Measurements from ENCODE around the gene ZG16B. TPM values are rescaled to one million over a fixed set of nuclear protein-coding genes. Genes with fewer than 3 reads are reported as not detected.

ZG16B gene
- total and polyA plus RNA-seq, 9 donors = 0.28 to 1.8 (median 0.45) TPM; not detected in 3

- no peak for TF ChIP-seq EP300 (IDR thresholded peaks at IDR 0.05)
- TF ChIP-seq CTCF (IDR thresholded peaks at IDR 0.05) = no peak
- TF ChIP-seq POLR2A (IDR thresholded peaks at IDR 0.05) = no peak
- H3K36me3 ChIP-seq = no peaks in the 10 kb centered on the region
- no peak overlapping the region for H3K27ac ChIP-seq
- H3K9me3 ChIP-seq = peaks cover 0 to 5% of the 10 kb centered on the region in 2 donors
- H3K27me3 ChIP-seq = no peaks in the 10 kb centered on the region
- DNase-seq = no peak
- intact Hi-C loops (cut with DNase I) = no loop called here
- H3K4me1 ChIP-seq (ENCODE audit: insufficient read depth) = no peaks in the 10 kb centered on the region
- H3K4me3 ChIP-seq = no peak overlapping the region
- WGBS, 3 donors = 74 to 87% (median 80%) methylated on average over 7 of the region's 7 CpGs
Measured at GRCh38 chr16:2808181-2808580, 21.9 kb upstream of the ZG16B start.

DNA sequence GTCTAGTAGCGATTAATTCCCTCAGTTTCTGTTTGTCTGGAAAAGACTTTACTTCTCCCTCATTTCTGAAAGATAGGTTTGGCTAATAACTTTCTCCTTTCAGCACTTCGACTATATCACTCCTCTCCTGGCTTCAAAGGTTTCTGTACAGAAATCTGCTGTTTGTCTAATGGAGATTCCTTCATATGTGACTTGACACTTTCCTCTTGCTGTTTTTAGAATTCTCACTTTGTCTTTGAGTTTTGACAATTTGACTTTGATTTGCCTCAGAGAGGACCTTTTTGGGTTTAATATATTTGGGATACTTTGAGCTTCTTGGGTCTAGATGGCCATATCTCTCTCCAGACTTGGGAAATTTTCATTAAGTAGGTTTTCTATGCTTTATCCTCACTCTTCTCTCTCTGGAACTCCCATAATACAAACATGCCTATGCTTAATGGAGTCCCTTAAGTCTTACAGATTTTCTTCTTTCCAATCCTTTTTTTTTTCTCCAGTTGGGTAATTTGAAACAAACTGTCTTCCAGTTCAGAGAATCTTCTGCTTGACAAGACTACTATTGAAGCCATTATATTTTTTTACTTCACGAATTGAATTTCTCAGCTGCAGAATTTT is 20.8 kb upstream of the ZG16B start:
- Histone ChIP-seq H3K27me3 (no peaks in the 10 kb centered on the region), H3K36me3 (no peaks in the 10 kb centered on the region), H3K4me1 (ENCODE audit: insufficient read depth) (no peaks in the 10 kb centered on the region), H3K27ac (no peak overlapping the region), H3K4me3 (no peak overlapping the region), H3K9me3 (peaks cover 0 to 2% of the 10 kb centered on the region in 2 donors)
- intact Hi-C loops (cut with DNase I) = no loop called here
- WGBS, 3 donors = 66 to 76% (median 71%) methylated on average over 3 of the region's 3 CpGs
- DNase-seq = no peak
- no peak for TF ChIP-seq EP300 (IDR thresholded peaks at IDR 0.05)
- no peak for TF ChIP-seq POLR2A (IDR thresholded peaks at IDR 0.05)
- TF ChIP-seq CTCF (IDR thresholded peaks at IDR 0.05) = no peak

- intact Hi-C loops (cut with DNase I) = no loop called here
- no peaks in the 10 kb centered on the region for H3K36me3 ChIP-seq
- H3K27me3 ChIP-seq = no peaks in the 10 kb centered on the region
- DNase-seq = peak in 1 of 5 donors; percentile 1
- no peak overlapping the region for H3K27ac ChIP-seq
- no peak for TF ChIP-seq POLR2A (IDR thresholded peaks at IDR 0.05)
- no peak for TF ChIP-seq EP300 (IDR thresholded peaks at IDR 0.05)
- TF ChIP-seq CTCF (IDR thresholded peaks at IDR 0.05) = no peak
- H3K4me1 ChIP-seq (ENCODE audit: insufficient read depth) = no peaks in the 10 kb centered on the region
- 75 to 86% (median 83%) methylated on average over 6 of the region's 6 CpGs for WGBS, 3 donors
- H3K9me3 ChIP-seq = no peaks in the 10 kb centered on the region
- no peak overlapping the region for H3K4me3 ChIP-seq
Measured at GRCh38 chr16:2810651-2811050, 19.5 kb upstream of the ZG16B start.

- Histone ChIP-seq H3K36me3 (no peaks in the 10 kb centered on the region), H3K9me3 (no peaks in the 10 kb centered on the region), H3K4me3 (no peak overlapping the region), H3K27ac (no peak overlapping the region), H3K27me3 (no peaks in the 10 kb centered on the region), H3K4me1 (ENCODE audit: insufficient read depth) (no peaks in the 10 kb centered on the region)
- TF ChIP-seq POLR2A (IDR thresholded peaks at IDR 0.05) (no peak), CTCF (IDR thresholded peaks at IDR 0.05) (no peak), EP300 (IDR thresholded peaks at IDR 0.05) (no peak)
- WGBS, 3 donors = 63 to 66% (median 64%) methylated on average over 15 of the region's 15 CpGs
- peak in 1 of 5 donors; percentile 8 for DNase-seq
- intact Hi-C loops (cut with DNase I) = no loop called here
Measured at GRCh38 chr16:2811703-2812471, 18.2 kb upstream of the ZG16B start.

Measured in ovary (tissue), 9 donors.